GM21786 (cell line): ENCODE measurements around the gene SNX9.
"Not testable (repeated sequence)": the region's sequence is repeated elsewhere in the genome, so short reads cannot be mapped to it uniquely, and the experiment has no call there.

Experiments
- ATAC-seq: cut with Tn5 transposase; IDR thresholded peaks from one replicate; pipeline ENCODE4 v1.9.1; 2021; ENCODE audit not compliant: unreplicated experiment

The SNX9 gene

DNA sequence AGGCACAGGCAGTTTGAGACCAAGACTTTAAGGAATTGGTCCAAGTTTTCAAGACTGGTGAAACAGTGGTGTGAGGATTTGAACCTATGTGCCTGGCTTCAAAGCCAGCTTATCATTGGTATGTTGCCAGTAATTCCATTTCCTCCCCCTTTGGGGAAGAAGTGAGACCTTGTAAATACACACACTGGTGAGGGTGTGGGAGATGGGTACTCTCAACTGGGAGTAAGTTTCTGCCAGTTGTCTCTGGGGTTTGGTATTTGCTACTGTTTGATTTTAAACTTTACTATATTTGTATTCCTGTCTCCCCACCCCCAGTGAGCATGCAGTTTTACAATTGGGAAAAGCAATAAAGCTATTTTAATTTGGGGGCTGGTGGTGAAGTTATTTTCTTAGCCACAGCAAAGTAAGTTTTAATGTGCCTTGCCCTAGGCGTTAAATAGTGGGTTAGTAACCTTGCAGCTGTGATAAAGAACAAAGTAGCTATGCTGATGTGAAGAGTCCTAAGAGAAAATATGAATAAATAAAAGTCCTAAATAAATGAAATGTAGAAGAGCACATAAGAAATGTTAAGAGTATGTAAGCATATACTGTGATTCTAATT, 31.0 kb downstream of the SNX9 start:
- ATAC-seq: no peak

DNA sequence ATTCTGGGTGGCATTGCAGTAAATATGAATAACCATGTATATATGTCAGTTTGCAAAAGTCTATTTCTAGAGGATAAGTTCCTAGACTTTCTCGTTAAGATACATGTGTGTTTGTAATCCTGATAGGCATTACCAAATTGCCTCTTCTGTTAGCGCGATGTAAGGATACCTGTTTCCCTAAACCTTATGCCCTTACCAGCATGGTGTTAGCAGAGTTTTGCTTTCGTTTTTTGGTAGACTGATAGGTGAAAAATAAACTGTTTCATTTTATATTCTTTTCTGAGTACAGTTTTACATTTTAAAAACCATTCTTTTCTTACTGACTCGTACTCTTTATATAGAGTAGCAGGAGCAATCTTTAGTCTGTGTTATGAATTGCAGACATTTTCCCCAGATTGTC, 32.3 kb downstream of the SNX9 start:
- no peak for ATAC-seq

DNA sequence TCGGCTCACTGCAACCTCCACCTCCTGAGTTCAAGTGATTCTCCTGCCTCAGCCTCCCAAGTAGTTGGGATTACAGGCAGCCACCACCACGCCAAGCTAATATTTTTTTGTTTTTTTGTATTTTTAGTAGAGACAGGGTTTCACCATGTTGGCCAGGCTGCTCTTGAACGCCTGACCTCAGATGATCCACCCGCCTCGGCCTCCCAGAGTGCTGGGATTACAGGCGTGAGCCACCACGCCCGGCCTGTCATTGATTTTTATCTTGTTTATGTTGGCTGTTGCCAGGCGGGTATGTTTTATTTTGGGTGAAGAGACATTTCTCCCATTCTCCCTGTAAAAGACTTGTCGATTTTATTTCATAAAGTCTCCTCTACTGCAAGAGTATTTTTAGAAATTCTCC, 32.8 kb downstream of the SNX9 start:
- ATAC-seq: not testable (repeated sequence)

DNA sequence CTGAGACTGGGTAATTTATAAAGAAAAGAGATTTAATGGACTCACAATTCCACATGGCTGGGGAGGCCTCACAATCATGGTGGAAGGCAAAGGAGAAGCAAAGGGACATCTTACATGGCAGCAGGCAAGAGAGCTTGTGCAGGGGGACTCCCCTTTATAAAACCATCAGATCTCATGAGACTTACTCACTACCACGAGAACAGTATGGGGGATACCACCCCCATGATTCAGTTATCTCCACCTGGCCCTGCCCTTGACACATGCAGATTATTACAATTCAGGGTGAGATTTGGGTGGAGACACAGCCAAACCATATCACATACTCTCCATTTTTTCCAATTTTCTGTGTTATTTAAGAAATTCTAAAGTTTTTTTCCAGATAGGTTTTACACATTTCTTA, 35.6 kb downstream of the SNX9 start:
- not testable (repeated sequence) for ATAC-seq

DNA sequence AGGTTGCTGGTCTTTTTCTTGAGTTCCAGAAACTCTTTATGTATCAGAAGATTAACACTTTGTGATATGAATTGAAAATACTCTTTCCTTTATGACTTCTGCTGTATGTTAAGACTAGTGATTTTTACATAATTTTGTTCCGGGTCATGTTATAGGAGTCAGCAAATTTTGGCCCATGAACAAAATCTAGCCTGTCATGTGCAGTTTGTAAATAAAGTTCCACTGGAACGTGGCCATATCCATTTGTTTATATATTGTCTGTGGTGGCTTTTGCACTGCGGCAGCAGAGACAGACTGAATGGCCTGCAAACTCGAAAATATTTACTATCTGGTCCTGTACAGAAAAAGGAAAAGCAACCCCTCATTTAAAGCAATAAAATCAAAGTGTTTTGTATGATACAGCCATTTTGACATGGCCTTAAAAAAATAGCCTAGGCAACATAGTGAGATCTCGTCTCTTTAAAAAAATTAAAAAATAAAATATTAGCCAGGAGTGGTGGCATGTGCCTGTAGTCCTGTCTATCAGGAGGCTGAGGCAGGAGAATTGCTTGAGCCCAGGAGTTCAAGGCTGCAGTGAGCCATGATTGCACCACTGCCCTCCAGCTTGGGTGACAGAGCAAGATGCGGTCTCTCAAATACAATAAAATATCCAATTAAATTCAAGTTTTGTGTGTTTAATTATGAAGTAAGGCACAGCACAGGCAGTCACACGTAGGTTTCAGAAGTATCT, 36.9 kb downstream of the SNX9 start:
- ATAC-seq: no peak

DNA sequence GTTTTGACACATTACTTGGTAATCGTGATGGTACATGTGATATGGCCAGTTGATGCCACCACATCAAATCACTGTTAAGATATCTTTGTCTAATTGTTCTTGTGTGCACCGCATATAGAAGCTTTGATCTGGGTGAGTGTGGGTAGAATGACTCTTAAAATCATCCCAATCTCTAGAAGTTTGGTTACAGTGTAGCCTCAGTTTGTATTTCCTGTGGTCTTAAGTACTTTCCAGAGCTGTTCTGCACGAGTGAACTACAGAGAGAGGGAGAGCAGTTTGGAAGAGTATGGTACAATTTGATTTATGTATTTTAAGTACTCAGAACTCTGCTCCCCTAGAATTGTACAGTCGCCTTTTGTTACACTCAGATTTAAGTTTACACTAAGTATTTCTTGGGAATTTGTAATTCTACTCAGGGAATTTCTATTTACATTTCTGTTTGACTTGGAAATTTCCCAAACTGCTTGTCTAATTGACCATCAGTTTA, 37.5 kb downstream of the SNX9 start:
- no peak for ATAC-seq

DNA sequence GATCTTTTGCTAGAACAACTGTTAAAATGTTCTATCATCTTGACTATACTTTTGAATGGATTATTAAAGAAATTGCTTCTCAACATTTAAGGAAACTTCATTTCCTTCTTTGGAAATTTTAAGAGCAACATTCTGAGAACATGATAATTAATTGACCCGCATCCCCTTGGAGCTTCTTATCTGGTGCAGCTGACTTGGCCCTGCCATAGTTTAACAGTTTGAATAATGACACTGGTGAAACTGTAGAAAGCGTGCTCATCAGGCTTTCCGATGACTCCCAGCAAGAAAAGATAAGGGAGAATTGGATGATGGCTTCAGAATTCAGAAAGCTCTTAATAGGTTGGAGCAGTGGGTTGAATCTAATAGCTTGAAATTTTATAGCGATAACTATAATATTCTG, 38.1 kb downstream of the SNX9 start:
- ATAC-seq: no peak

DNA sequence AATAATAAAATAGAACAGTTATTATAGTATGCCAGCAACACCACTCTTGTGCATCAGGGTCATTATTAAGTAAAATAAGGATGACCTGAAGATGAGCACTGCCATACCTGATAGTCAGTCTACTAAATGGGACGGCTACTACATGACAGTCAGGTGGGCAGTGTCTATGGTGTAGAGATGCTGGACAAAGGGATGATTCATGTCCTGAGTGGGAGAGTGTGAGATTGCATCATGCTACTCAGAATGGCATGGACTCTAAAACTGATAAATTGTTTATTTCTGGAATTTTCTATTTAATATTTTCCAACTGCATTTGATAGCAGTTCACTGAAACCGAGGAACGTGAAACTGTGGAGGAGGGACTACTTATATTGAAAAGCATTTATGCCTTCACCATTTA, 38.8 kb downstream of the SNX9 start:
- ATAC-seq: no peak

DNA sequence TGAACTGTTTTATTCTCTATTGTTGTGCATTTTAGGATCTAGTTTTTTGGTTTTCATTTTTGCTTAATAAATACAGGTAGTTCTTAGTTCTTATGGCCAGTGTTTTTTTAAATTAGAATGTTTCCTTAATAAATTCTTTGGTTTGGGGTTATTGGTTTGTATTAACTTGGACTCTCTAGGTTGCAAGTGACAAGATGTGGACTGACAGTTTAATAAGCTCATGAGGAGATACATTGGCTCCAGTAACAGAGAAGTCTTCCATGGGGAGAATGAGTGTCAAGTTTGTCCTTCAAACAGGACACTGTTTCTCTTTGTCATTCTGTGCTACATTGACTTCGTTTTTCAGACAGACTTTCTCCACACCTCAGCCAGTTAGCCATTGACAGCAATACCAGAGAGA, 39.7 kb downstream of the SNX9 start:
- ATAC-seq: no peak

DNA sequence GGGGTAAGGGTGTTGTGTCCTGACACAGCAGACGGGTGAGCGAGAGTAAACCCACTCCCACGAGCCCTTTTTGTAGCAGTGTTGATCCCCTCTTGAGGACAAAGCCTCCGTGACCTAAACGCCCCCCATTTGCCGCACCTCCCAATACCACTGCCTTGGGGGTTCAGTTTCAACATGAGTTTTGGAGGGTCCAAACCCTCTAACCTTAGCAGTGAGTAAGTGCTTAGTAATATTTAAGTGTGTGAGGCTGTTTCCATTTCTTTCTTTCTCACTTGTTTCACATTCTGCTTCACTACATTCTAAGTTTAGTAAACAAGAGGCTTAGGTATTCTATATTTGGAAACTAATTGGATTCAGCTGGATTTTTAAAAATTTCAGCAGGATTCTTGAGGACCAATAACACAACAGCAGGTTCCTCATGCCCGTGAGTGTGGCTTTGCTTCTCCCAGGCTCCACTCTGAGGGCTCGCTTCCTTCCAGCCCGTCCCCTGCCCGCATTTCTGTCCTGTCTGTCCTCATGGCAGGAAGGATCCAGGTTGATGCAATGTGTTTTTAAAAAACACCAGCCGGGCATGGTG, 41.2 kb downstream of the SNX9 start:
- ATAC-seq: no peak

DNA sequence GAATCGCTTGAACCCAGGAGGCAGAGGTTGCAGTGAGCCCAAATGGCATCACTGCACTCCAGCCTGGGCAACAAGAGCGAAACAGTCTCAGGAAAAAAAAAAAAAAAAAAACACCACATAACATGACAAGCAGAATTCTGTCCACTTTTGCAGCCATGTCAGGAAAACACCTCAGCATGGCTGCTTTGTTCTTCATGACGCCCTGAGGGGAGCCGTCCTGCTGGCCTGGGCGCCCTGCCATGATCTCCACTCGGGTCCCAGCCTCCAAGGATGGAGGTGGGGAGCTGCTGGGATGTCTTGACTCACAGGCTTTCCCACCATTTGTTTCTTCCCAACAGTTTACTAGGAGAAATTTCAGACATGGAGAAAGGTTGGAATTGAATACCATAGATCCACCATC, 42.2 kb downstream of the SNX9 start:
- ATAC-seq: no peak

DNA sequence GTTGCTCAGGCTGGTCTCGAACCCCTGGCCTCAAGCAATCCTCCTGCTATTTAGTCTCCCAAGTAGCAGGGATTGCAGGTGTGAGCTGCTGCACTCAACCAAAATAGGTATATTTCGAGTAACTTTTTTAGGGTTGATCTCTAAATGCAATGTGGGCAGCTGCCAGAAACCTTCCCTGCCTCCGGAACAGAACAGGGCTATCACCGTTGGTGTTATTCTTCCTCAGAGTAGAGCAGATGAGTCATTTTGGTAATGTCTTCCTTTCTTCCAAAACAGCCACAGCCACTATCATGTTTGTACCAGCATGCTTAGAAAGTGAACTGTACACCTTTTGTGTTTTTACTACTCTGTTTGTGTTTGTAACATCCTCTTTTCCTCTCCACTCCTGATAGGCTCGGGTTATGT, 44.1 kb downstream of the SNX9 start:
- no peak for ATAC-seq

DNA sequence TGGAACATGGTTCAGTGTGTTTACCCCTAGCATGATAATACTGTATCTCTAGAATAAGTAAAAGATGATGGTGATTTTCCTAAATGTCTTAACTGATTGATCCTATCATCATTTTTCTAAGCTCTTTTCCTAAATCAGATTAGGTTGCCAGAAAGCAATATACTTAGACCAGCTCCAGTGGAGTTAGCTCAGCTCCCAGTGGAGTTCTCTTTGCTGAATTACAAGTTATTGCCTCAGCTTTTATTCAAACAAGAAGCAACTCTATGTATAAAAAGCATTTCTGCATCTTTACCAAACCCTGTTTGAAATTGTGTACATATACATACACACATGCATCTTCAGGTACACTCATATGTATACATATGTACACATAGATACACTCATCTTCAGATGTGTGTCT, 44.9 kb downstream of the SNX9 start:
- ATAC-seq: no peak

DNA sequence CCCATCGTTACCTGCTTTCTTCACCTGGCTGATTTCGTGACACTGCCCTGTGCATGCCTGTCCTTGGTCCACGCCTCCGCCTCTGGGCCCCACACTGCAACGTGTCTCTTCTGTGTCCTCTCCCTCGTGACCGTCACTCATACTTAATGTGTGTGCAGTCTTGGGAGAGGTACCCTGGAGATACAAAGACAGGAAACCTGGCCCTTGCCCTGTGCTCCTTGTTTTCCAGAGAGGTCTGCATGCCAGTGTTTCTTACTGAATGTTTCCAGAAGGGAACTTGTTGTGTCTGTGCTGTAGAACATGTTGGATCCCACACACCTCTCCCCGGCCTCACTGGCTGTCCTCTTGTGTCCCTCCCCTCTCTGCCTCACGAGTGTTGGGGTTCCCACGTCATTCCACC, 45.8 kb downstream of the SNX9 start:
- ATAC-seq: no peak

DNA sequence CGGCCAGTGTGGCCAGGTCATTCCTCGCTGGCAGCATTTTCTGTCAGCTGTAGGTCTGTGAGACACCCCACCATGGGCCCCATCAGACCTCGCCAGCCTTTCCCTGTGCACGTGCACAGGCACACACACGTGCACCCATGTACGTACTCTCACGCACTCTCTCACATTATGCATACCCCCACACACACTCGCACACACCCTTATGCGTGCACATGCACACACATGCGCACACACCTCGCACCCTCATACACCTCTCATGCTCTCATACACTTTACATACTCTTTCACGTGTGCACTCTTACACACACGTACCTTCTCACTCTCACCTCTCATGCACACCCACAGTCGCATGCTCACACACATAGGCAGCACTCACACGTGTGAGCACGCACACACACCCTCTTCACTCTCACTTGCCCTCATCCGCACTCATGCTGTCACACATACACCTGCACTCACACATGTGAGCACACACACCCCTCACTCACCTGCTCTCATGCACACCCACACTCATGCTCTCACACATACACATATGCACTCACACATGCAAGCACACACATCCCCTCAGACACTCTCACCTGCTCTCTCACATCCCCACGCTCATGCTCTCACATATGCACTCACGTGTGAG, 46.7 kb downstream of the SNX9 start:
- no peak for ATAC-seq

DNA sequence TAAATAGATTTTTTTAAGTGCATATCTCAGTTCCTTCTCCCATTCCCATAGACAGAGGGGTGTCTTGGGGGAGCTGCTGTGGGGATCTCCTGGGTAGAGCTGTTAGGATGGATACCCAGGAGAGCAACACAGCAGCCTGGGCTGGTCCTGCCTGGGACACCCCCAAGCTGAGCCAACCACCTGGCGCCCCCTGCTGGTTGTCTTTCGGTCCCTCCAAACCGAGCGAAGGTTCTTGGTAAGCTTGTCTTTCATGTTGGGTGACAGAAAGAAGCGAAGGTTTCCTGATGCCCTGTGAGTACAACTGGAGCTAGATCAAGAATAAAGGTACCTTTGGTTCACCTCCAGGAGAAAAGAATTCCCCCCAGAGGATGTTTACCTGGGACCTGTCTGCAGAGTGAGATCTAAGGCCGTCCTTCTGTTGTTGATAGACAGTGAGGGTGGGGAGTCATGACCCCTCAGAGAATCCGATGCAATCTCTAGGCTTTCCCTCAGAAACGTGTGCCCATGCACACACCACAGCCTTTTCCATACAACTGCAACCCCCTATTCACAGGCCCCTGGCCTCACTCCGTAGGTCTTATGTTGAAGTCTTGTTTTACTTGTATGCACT, 50.8 kb downstream of the SNX9 start:
- ATAC-seq: peak; percentile 62

DNA sequence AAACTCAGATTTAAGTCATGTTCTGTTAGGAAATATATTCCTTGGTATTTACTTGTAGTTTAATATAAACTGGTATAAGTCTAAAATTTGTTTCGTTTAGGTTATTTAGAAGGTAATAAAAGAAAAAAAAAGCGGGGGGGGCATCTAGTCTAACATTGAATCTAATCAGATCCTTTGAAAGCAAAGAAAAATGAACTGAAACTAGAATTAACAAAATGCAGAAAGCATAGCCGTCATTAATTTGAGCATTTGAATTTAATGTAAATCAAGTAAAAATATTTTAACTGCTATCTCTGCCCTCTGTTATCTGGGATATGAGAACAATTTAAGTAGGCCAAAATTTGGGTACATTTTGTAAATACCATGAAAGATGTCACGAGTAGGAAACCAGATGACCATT, 54.1 kb downstream of the SNX9 start:
- ATAC-seq: no peak

DNA sequence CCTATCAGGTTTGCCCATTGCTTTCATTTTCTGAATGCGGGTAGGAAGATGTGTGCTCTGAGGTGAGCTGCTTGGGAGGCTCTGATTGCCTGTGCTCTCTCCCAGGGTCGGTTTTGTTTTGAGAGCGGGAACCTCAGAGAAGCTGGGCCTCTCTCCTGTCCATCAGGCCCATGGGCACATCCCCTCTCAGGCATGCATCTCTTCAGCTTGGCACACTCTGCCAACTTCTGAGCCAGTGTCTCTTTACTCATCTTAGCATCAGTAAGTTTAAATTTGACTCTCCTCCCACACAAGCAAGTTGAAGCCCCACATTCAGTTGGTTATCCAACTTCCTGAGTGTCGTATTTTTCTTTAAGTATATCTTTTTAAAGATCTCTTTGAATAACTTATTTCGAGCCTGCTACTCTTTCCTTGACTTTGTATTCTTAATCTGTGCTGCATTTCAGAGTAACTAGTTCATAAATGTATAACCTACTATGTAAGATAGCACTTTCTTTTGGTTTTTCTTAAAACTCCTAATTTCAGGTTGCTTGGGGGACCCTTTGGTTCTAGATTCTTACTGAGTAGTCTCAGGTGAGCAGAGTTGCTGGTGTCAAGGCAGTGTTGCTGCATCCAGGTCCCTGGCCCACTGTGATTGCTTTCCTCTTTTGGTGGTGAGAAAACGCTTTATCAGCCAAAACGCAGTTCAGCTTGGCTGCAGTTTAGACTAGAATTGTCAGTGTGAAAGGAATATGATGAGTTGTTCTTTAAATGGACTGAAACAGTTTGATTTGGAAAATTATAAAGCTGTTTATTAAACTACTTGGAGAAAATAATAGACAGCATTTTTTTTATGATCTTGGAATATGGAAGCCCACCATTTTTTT, 54.8 kb downstream of the SNX9 start:
- ATAC-seq: no peak

DNA sequence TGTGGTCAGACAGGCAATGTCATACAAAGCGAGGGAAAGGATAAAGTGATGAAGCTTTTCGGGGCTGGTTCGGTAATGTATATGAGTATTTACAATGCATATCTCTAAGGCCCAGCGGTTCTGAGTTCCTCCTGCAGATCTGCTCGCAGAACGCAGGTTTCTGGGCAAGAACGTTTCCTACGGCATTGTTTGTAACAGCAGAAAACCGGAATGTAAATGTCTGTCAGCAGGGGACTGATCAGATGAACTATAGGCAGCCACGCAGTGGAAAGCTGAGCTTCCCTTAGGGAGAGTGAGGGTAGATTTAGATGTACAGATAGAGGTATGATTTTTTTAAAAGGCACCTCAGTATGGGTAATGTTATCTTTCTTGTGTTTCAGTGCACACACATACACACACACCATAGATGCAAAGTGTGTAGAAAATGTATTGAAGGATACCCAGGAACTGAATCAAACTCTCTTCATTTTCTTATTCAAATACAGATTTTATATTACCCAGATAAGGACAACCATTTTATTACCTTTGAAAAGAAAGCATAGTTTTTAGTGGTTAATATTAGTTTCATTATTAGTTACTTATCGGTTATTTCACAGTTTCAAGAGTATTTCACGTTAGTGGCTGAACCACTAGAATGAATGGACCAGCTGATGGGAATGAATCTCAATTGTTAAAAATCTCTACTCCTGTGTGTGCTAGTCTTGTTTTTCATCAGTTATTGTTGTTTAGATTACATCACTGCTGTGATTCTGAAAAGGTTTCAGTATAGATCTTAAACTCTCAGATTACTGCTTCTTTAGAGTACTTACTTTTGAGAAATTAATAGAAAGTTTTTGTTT, 56.2 kb downstream of the SNX9 start:
- ATAC-seq: peak; percentile 89

DNA sequence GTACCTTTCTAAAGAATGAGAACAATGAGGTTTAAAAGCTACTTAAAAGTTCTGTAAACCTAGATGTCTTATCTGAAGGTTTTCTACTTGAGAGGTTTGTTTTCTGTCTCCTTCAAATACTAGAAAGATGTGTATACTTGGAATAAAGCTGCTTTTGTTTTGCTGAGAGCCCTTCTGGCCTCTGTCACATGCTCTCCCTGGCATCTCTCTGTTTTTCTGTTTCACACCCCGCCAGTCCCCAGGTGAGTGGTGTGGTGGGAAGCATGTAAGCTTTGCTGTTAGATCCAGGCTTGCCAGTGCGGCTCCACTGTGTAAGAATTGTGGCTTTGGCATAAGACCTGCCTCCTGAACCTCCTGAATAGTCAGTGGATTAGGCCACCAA, 56.8 kb downstream of the SNX9 start:
- ATAC-seq: peak; percentile 32
